ENCODE measurements around the gene DMAC1.

DNA sequence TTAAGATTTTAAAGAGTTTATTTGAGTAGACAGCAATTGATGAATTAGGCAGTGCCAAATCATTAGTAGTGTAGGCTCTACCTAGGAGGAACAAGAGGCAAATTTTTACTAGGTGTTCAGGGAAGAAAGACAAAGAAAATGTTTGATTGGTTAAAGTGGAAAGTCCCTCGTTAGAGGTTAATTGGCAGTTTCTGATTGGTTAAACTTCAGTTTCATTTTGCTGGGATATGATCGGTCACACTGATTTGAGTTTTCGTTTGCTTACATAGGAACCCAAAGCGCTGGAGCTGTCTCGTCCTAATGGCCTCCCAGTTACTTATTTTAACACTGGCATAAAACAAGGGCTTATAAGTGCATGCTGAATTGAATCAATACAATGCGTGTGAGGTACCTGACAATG is 15.1 kb downstream of the DMAC1 start:
- TF ChIP-seq, protein P1, sequence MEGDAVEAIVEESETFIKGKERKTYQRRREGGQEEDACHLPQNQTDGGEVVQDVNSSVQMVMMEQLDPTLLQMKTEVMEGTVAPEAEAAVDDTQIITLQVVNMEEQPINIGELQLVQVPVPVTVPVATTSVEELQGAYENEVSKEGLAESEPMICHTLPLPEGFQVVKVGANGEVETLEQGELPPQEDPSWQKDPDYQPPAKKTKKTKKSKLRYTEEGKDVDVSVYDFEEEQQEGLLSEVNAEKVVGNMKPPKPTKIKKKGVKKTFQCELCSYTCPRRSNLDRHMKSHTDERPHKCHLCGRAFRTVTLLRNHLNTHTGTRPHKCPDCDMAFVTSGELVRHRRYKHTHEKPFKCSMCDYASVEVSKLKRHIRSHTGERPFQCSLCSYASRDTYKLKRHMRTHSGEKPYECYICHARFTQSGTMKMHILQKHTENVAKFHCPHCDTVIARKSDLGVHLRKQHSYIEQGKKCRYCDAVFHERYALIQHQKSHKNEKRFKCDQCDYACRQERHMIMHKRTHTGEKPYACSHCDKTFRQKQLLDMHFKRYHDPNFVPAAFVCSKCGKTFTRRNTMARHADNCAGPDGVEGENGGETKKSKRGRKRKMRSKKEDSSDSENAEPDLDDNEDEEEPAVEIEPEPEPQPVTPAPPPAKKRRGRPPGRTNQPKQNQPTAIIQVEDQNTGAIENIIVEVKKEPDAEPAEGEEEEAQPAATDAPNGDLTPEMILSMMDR (IDR thresholded peaks at IDR 0.05): no peak
- TF ChIP-seq POLR2A (IDR thresholded peaks at IDR 0.05): no peak
